ENCODE measurements around the gene VGLL4.

GRCh38 chr3:11629716-11630115, 14.0 kb downstream of the VGLL4 start:
- TF ChIP-seq EZH2 (IDR thresholded peaks at IDR 0.05; ENCODE audit: borderline replicate concordance, insufficient read depth, low read length, poor library complexity, severe bottlenecking) (no peak), CTCF (IDR thresholded peaks at IDR 0.05; ENCODE audit: poor library complexity, severe bottlenecking) (no peak)
